Upper lobe of left lung (tissue), 6 donors: ENCODE measurements around the gene IL16. TPM values are rescaled to one million over a fixed set of nuclear protein-coding genes. Genes with fewer than 3 reads are reported as not detected.
A peak's percentile ranks its signal among the peaks of the same experiment; 100 is the strongest.
"Not testable (repeated sequence)": the region's sequence is repeated elsewhere in the genome, so short reads cannot be mapped to it uniquely, and the experiment has no call there.

ENCODE experiments used
- ATAC-seq, 2 donors: fragments of 200-7000 bp; cut with Tn5 transposase; one replicate each; pipeline ENCODE4 v1.9.1; 2022; ENCODE audit warnings: mild to moderate bottlenecking in 2 of 2, moderate library complexity in 2 of 2; ENCODE audit not compliant: low FRiP score in 2 of 2
- DNase-seq, 2 donors: peaks; one replicate each; pipeline ENCODE4 v3.0.0-alpha.2; 2019 to 2020
- H3K27ac ChIP-seq, 4 donors: fragments of 200-600 bp; sonication (generic); one replicate each; pipeline ENCODE4 v1.5.1; 2016 to 2019
- H3K27me3 ChIP-seq, 4 donors: fragments of 200-600 bp; sonication (generic); one replicate each; pipeline ENCODE4 v1.5.1; 2017 to 2019
- H3K36me3 ChIP-seq, 4 donors: fragments of 200-600 bp; sonication (generic); one replicate each; pipeline ENCODE4 v1.5.1; 2016 to 2019
- H3K4me1 ChIP-seq, 4 donors: fragments of 200-600 bp; sonication (generic); one replicate each; pipeline ENCODE4 v1.5.1; 2018 to 2019
- H3K4me3 ChIP-seq, 4 donors: fragments of 200-600 bp; sonication (generic); one replicate each; pipeline ENCODE4 v1.5.1; 2017 to 2019; ENCODE audit warnings: mild to moderate bottlenecking in 2 of 4, moderate library complexity in 1 of 4
- H3K9me3 ChIP-seq, 4 donors: fragments of 200-600 bp; sonication (generic); one replicate each; pipeline ENCODE4 v1.5.1; 2018 to 2019
- CTCF ChIP-seq, 6 experiments: fragments of 450-650 bp in 4 of 6; fragments of 200-600 bp in 2 of 6; sonication (generic) in 2 of 6; IDR thresholded peaks; one replicate each; pipeline ENCODE4 v1.5.1; 2016 to 2019; ENCODE audit warnings: antibody characterized with exemption in 6 of 6
- EP300 ChIP-seq, 4 donors: sonication (generic); formaldehyde crosslinking; IDR thresholded peaks; one replicate each; pipeline ENCODE4 v1.5.1; 2017; ENCODE audit warnings: antibody characterized with exemption in 4 of 4, control low read depth in 2 of 4
- POLR2A ChIP-seq, 4 donors: fragments of 450-650 bp; IDR thresholded peaks; one replicate each; pipeline ENCODE4 v1.5.1; 2016 to 2017; ENCODE audit warnings: antibody characterized with exemption in 4 of 4, mild to moderate bottlenecking in 2 of 4
- POLR2AphosphoS5 ChIP-seq, 2 donors: sonication (generic); formaldehyde crosslinking; IDR thresholded peaks; one replicate each; pipeline ENCODE4 v1.5.1; 2017; ENCODE audit warnings: antibody characterized with exemption in 2 of 2
- WGBS, 2 donors: methylation state at CpG; one replicate each; pipeline ENCODE4 v1.1.5; 2017 to 2018; 5-methylcytosine and 5-hydroxymethylcytosine counted together
- total RNA-seq, 6 donors: library from RNA; depleted of rRNA in 4 of 6; stranded (reverse); fragments of >200 nt in 4 of 6; gene quantifications; one replicate each; pipeline versions ENCODE4 v1.1.0 to v1.2.1, GENCODE V29; 2016 to 2021
- donor health status: DM: no; HTN: no; CAD: no; lungs with moderate emphysema.
- donor health status: DM: no; HTN: yes; CAD: no; lungs with severe emphysema.

Gene IL16
- total RNA-seq, 6 donors from 2014 or later, result 18.9 to 102 (median 31.8) TPM

GRCh38 chr15:81156324-81156723, 40.4 kb upstream of the IL16 start:
- no peak for ATAC-seq
- H3K27me3 ChIP-seq, result no peaks in the 10 kb centered on the region
- WGBS, 2 donors, result 90 to 91% methylated on average over 2 to 3 of the region's 3 CpGs
- peak overlapping the region in 1 of 4 donors; percentile 42 for H3K27ac ChIP-seq
- TF ChIP-seq POLR2A (IDR thresholded peaks at IDR 0.05) (no peak), EP300 (IDR thresholded peaks at IDR 0.05) (no peak), POLR2AphosphoS5 (IDR thresholded peaks at IDR 0.05) (no peak)
- DNase-seq, result no peak
- H3K4me3 ChIP-seq, result no peak overlapping the region
- H3K36me3 ChIP-seq, result no peaks in the 10 kb centered on the region
- peaks cover 17 to 32% (median 26%) of the 10 kb centered on the region in 4 donors for H3K4me1 ChIP-seq
- no peaks in the 10 kb centered on the region for H3K9me3 ChIP-seq

GRCh38 chr15:81157195-81157938, 39.3 kb upstream of the IL16 start:
- Histone ChIP-seq H3K4me1 (peaks cover 26 to 40% (median 32%) of the 10 kb centered on the region in 4 donors), H3K4me3 (no peak overlapping the region), H3K9me3 (no peaks in the 10 kb centered on the region), H3K27me3 (no peaks in the 10 kb centered on the region), H3K36me3 (no peaks in the 10 kb centered on the region), H3K27ac (peak overlapping the region in 1 of 4 donors; percentile 5)
- no peak for TF ChIP-seq EP300 (IDR thresholded peaks at IDR 0.05)
- TF ChIP-seq POLR2AphosphoS5 (IDR thresholded peaks at IDR 0.05), result no peak
- TF ChIP-seq POLR2A (IDR thresholded peaks at IDR 0.05), result no peak
- no peak for TF ChIP-seq CTCF (IDR thresholded peaks at IDR 0.05)
- ATAC-seq, result peak; percentile 27 to 39
- 52 to 59% methylated on average over 5 of the region's 5 CpGs for WGBS, 2 donors
- DNase-seq, result peak in 1 of 2 donors; percentile 31

- H3K27ac ChIP-seq, result no peak overlapping the region
- no peaks in the 10 kb centered on the region for H3K9me3 ChIP-seq
- TF ChIP-seq POLR2A (IDR thresholded peaks at IDR 0.05), result no peak
- TF ChIP-seq POLR2AphosphoS5 (IDR thresholded peaks at IDR 0.05), result no peak
- TF ChIP-seq CTCF (IDR thresholded peaks at IDR 0.05), result no peak
- no peak for TF ChIP-seq EP300 (IDR thresholded peaks at IDR 0.05)
- H3K36me3 ChIP-seq, result no peaks in the 10 kb centered on the region
- H3K27me3 ChIP-seq, result no peaks in the 10 kb centered on the region
- WGBS, 2 donors, result 72 to 82% methylated on average over 2 of the region's 2 CpGs
- H3K4me3 ChIP-seq, result no peak overlapping the region
- DNase-seq, result no peak
- no peak for ATAC-seq
- peaks cover 26 to 40% (median 32%) of the 10 kb centered on the region in 4 donors for H3K4me1 ChIP-seq
Measured at GRCh38 chr15:81157939-81158223, 38.8 kb upstream of the IL16 start.

- not testable (repeated sequence) for H3K4me3 ChIP-seq, ATAC-seq, H3K9me3 ChIP-seq, H3K27me3 ChIP-seq, H3K27ac ChIP-seq, H3K36me3 ChIP-seq
- DNase-seq, result peak in 1 of 2 donors; percentile 79
- WGBS, 2 donors, result 87 to 100% methylated on average over 4 to 13 of the region's 37 CpGs
- peaks cover 26 to 40% (median 32%) of the 10 kb centered on the region in 4 donors for H3K4me1 ChIP-seq
Measured at GRCh38 chr15:81158561-81158960, 38.1 kb upstream of the IL16 start.

GRCh38 chr15:81160312-81161159, 36.1 kb upstream of the IL16 start:
- TF ChIP-seq EP300 (IDR thresholded peaks at IDR 0.05) (peak in 1 of 4 donors; percentile 68), POLR2AphosphoS5 (IDR thresholded peaks at IDR 0.05) (peak; percentile 9 to 81), POLR2A (IDR thresholded peaks at IDR 0.05) (no peak), CTCF (IDR thresholded peaks at IDR 0.05) (no peak)
- Histone ChIP-seq H3K27me3 (no peaks in the 10 kb centered on the region), H3K36me3 (no peaks in the 10 kb centered on the region), H3K4me3 (no peak overlapping the region), H3K27ac (peak overlapping the region; percentile 32 to 64 (median 50)), H3K4me1 (peaks cover 26 to 37% (median 32%) of the 10 kb centered on the region in 4 donors), H3K9me3 (no peaks in the 10 kb centered on the region)
- 56 to 64% methylated on average over 9 to 11 of the region's 11 CpGs for WGBS, 2 donors
- peak in 1 of 2 donors; percentile 43 for DNase-seq
- peak; percentile 45 to 78 for ATAC-seq
